ENCODE data around the gene KLHL29. TPM values are rescaled to one million over a fixed set of nuclear protein-coding genes. Genes with fewer than 3 reads are reported as not detected.

Gene KLHL29
- total and polyA plus RNA-seq, 10 of the 15 experiments (the other 5 are each of a cell fraction or from before 2014, with no cell fraction given), result 1.4 to 19.5 (median 6.1) TPM

DNA sequence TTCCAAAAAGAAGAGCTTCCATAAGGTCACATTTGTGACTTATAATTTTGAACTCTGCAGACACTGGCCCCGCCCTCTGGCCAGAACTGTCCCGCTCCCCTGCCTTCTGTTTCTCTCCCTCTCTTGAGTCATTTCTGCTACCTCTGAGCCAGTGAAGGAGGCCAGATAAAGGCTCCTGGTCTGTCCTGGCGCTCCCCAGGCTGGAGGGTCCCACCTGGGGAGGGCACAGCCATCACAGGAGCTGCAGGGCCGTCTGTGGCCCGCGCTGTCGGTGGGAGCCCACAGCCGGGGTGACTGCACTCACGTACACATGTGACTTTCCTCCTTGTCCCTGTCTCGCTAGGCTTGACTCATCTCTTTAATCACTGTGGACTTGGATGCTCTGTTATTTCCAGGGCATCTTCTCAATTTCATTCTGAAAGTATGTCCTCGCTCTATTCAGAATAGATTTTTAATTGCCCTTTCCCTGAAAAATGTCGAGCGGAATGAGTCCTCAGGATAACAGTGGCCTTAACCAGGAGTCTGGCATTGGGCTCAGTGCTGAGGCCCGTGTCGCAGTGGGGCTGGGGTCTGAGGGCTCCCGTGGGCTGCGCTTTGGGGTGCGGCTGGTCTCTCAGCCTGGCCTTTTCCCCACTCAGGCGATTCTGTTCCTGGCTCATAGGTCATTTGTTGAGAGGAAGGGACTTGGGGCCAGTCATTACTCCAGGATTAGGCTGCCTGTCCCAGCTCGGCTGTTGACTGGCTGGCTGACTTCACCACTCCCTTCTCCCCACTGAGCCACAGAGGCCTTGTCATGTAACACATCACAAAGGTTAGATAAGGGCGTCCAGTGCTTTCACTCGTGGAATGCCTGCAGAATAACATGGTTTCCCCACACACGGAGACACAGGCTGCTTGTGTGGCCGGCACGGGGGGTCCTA, 34.5 kb downstream of the KLHL29 start:
- no TSS peak for BruUV-seq (replicated peaks)

DNA sequence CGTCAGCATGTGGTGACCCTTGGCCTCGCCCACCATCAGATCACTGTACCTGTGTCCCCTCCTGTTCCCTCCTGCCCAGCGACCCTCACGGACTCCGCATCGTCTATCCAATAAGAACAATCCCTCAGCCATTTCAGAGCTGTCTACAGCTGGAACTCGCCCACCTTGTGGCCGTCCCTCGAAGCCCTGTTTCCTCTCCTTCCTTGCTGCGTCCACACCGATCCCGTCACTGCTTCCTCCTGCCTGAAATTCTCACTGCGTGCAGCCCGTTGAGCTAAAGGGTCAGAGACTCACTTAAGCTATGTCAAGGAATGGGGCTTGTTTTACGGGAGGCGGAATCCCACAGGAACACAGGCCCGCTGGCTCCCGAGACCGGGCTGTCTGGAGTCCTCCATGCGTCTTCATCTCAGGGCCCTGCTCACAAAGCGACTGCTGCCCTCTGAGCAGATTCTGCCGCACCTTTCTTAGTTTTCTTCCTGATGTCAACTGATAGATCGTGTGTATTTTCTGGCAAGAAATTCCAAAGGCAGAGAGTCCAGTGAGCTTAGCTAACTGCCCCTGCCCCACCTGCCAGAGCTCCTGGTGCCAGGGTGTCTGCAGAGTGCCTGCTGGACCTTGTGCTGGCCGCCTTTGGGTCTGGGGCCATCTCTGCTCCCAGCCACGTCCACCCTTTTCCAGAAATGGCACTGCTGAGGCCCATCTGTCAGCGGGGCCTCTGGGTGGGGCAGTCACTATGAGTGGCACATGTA, 35.3 kb downstream of the KLHL29 start:
- WGBS (ENCODE audit: insufficient coverage, insufficient replicate concordance, low lambda C conversion rate, missing lambda C conversion rate), result 83% methylated on average over 26 of the region's 26 CpGs
- Histone ChIP-seq H3K9me3 (replicated peaks; ENCODE audit: control insufficient read depth, insufficient read depth, low read length) (no peaks in the 10 kb centered on the region), H3K4me2 (ENCODE audit: control insufficient read depth, insufficient read depth) (no peak overlapping the region), H4K20me1 (ENCODE audit: control insufficient read depth, insufficient read depth) (no peaks in the 10 kb centered on the region), H3K9ac (ENCODE audit: control insufficient read depth, insufficient read depth, low read length) (no peak overlapping the region), H3K79me2 (ENCODE audit: control insufficient read depth, insufficient read depth, low read length) (no peaks in the 10 kb centered on the region), H2AFZ (ENCODE audit: control insufficient read depth, low read depth, low read length) (no peak overlapping the region), H3K4me3 (no peak overlapping the region), H3K27ac (ENCODE audit: control insufficient read depth, insufficient read depth) (no peak overlapping the region), H3K36me3 (ENCODE audit: control insufficient read depth in 2 of 2, insufficient read depth in 2 of 2, low read length in 1 of 2) (peaks cover 0 to 1% of the 10 kb centered on the region in 2 experiments; a peak in 1 of 4 replicates), H3K4me1 (ENCODE audit: control insufficient read depth, insufficient read depth, low read length) (no peaks in the 10 kb centered on the region), H3K27me3 (replicated peaks in 1 of 2; ENCODE audit: control insufficient read depth in 2 of 2, insufficient read depth in 2 of 2, low read length in 1 of 2) (no peaks in the 10 kb centered on the region)
- ChIA-PET SMC1A (ENCODE audit: uncharacterized antibody, unreplicated experiment) (no interaction called here), CTCF (no interaction called here), RAD21 (ENCODE audit: unreplicated experiment) (no interaction called here), POLR2A (no interaction called here)
- BruUV-seq (replicated peaks), result no TSS peak
- TF ChIP-seq RUNX3 (IDR thresholded peaks at IDR 0.05; ENCODE audit: low read length) (no peak), TCF3 (IDR thresholded peaks at IDR 0.05; ENCODE audit: borderline replicate concordance, insufficient read depth, low read depth, low read length) (no peak), SMARCA5 (IDR thresholded peaks at IDR 0.05) (no peak), SRF (IDR thresholded peaks at IDR 0.05; ENCODE audit: low read depth in 2 of 2, low read length in 2 of 2) (no peak), MYB (IDR thresholded peaks at IDR 0.05; ENCODE audit: borderline replicate concordance, low read depth, low read length) (no peak), RFX5 (IDR thresholded peaks at IDR 0.05; ENCODE audit: low read depth, low read length) (no peak)
- TF ChIP-seq, protein P1, sequence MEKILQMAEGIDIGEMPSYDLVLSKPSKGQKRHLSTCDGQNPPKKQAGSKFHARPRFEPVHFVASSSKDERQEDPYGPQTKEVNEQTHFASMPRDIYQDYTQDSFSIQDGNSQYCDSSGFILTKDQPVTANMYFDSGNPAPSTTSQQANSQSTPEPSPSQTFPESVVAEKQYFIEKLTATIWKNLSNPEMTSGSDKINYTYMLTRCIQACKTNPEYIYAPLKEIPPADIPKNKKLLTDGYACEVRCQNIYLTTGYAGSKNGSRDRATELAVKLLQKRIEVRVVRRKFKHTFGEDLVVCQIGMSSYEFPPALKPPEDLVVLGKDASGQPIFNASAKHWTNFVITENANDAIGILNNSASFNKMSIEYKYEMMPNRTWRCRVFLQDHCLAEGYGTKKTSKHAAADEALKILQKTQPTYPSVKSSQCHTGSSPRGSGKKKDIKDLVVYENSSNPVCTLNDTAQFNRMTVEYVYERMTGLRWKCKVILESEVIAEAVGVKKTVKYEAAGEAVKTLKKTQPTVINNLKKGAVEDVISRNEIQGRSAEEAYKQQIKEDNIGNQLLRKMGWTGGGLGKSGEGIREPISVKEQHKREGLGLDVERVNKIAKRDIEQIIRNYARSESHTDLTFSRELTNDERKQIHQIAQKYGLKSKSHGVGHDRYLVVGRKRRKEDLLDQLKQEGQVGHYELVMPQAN (conservative IDR thresholded peaks at IDR 0.05), result no peak
- TF ChIP-seq, protein P2, sequence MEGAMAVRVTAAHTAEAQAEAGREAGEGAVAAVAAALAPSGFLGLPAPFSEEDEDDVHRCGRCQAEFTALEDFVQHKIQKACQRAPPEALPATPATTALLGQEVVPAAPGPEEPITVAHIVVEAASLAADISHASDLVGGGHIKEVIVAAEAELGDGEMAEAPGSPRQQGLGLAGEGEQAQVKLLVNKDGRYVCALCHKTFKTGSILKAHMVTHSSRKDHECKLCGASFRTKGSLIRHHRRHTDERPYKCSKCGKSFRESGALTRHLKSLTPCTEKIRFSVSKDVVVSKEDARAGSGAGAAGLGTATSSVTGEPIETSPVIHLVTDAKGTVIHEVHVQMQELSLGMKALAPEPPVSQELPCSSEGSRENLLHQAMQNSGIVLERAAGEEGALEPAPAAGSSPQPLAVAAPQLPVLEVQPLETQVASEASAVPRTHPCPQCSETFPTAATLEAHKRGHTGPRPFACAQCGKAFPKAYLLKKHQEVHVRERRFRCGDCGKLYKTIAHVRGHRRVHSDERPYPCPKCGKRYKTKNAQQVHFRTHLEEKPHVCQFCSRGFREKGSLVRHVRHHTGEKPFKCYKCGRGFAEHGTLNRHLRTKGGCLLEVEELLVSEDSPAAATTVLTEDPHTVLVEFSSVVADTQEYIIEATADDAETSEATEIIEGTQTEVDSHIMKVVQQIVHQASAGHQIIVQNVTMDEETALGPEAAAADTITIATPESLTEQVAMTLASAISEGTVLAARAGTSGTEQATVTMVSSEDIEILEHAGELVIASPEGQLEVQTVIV (IDR thresholded peaks at IDR 0.05; ENCODE audit: borderline replicate concordance, partially characterized antibody), result no peak
- in situ Hi-C loops (cut with MboI) (no loop called here), intact Hi-C loops (cut with micrococcal nuclease; ENCODE audit: unreplicated experiment) (no loop called here)
- no peak for FAIRE-seq
- DNase-seq (ENCODE audit: low read depth, low spot score), result no peak
- no peak for ATAC-seq

More for the DNA sequence above, 34.5 kb downstream of the KLHL29 start:
- Histone ChIP-seq H4K20me1 (ENCODE audit: control insufficient read depth, insufficient read depth) (no peaks in the 10 kb centered on the region), H3K4me3 (no peak overlapping the region), H2AFZ (ENCODE audit: control insufficient read depth, low read depth, low read length) (no peak overlapping the region), H3K9ac (ENCODE audit: control insufficient read depth, insufficient read depth, low read length) (no peak overlapping the region), H3K27me3 (replicated peaks in 1 of 2; ENCODE audit: control insufficient read depth in 2 of 2, insufficient read depth in 2 of 2, low read length in 1 of 2) (no peaks in the 10 kb centered on the region), H3K36me3 (ENCODE audit: control insufficient read depth in 2 of 2, insufficient read depth in 2 of 2, low read length in 1 of 2) (peaks cover 0 to 1% of the 10 kb centered on the region in 2 experiments; a peak in 1 of 4 replicates), H3K27ac (ENCODE audit: control insufficient read depth, insufficient read depth) (no peak overlapping the region), H3K4me2 (ENCODE audit: control insufficient read depth, insufficient read depth) (no peak overlapping the region), H3K4me1 (ENCODE audit: control insufficient read depth, insufficient read depth, low read length) (no peaks in the 10 kb centered on the region), H3K79me2 (ENCODE audit: control insufficient read depth, insufficient read depth, low read length) (no peaks in the 10 kb centered on the region), H3K9me3 (replicated peaks; ENCODE audit: control insufficient read depth, insufficient read depth, low read length) (no peaks in the 10 kb centered on the region)
- no peak for FAIRE-seq
- ChIA-PET RAD21 (ENCODE audit: unreplicated experiment) (no interaction called here), POLR2A (interaction anchor here (1.0 kb wide), 1 partner anchor 9 kb away, joined by 3 read pairs; no protein-coding TSS in a partner anchor), SMC1A (ENCODE audit: uncharacterized antibody, unreplicated experiment) (interaction anchor here (0.6 kb wide), 1 partner anchor 41 kb away, joined by 3 read pairs; no protein-coding TSS in a partner anchor), CTCF (no interaction called here)
- TF ChIP-seq POU2F2 (IDR thresholded peaks at IDR 0.05; ENCODE audit: borderline replicate concordance, low read depth, low read length), result no peak
- intact Hi-C loops (cut with micrococcal nuclease; ENCODE audit: unreplicated experiment), result no loop called here
- no peak for ATAC-seq
- in situ Hi-C loops (cut with MboI), result no loop called here
- 84% methylated on average over 25 of the region's 25 CpGs for WGBS (ENCODE audit: insufficient coverage, insufficient replicate concordance, low lambda C conversion rate, missing lambda C conversion rate)
- DNase-seq (ENCODE audit: low read depth, low spot score), result no peak
